Renal cortex interstitium (tissue), 11 donors: ENCODE measurements around the gene CPVL. TPM values are rescaled to one million over a fixed set of nuclear protein-coding genes. Genes with fewer than 3 reads are reported as not detected.

Experiments used
- DNase-seq, 11 donors: peaks; one replicate each; pipeline ENCODE4 v3.0.0-alpha.2; 2013; ENCODE audit warnings: low read depth in 9 of 11, low spot score in 4 of 11; ENCODE audit errors: extremely low read depth in 1 of 11
- polyA plus RNA-seq, 3 donors: library from polyadenylated mRNA; unstranded; fragments of 120-200 nt; gene quantifications; one replicate each; pipeline ENCODE4 v1.2.1, GENCODE V29; 2013; ENCODE audit not compliant: insufficient read length in 3 of 3

Gene CPVL
- polyA plus RNA-seq, 3 donors: 51.6 to 56.7 (median 51.6) TPM

DNA sequence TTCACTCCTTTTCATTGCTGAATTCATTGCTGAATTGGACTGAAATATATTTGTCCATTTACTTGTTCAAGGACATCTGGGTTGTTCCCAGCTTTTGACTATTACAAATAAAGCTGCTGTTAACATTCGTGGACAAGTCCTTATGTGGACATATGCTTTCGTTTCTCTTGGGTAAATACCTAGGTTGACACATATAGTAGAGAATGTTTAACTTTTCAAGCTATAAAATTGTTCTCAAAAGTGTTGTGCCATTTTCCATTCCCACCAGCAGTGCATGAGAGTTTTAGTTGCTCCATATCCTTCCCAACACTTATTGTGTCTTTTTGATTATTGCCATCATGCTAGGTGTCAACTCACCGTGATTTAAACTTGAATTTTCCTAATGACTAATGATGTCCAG is 17.5 kb upstream of the CPVL start:
- no peak for DNase-seq

GRCh38 chr7:29162577-29162976 is 16.2 kb upstream of the CPVL start:
- DNase-seq: no peak

DNA sequence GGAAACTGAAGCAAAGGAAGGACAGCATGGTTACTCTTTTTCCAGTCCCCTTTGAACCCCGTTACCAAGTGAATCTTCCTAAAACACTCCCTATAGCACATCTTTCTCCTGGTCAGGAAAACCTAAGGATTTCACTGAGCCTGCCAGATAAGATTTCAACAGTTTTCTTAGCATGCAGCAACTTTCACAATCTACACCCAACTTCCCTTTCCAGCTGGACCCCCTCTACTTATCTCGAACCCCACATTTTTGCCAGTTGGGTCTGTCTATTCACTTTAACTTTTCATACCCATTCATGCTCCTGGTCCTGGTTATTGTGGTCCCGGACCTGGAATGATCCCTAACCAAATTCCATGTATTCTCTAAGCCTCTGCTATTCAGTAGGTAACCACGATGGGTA is 14.9 kb upstream of the CPVL start:
- no peak for DNase-seq

GRCh38 chr7:29160080-29160479 is 13.7 kb upstream of the CPVL start:
- DNase-seq: no peak

DNA sequence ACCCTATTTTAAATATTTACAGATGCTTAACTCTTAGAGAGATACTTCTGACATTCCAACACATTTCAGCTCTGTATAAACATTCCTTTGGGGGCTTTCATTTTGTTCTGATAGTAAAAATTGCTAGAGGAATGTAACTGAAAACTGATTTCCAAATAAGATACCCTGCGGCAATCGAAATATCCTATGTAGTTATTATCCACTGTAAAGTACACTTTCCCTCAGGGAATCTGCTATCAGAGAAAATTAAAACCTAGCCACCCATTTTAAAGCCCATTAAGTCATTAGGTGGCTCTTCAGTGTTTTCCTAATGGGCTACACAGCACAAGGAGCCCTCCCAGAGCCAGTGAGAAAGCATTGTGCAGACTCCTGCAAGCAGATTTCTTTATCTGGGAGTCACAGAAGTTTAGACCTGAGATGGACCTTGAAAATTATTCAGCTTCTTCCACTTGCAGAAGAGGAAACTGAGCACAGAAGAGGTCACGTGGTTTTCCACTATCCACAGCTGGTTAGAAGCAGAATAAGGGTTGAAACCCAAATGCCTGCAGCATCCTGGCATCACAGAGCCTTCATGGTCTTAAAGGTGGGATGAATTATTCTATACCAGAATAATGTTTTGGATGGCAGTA is 12.6 kb upstream of the CPVL start:
- DNase-seq: no peak

- no peak for DNase-seq
Observed at GRCh38 chr7:29156907-29157452, 10.6 kb upstream of the CPVL start.

- DNase-seq: no peak
Observed at GRCh38 chr7:29154076-29154475, 7.7 kb upstream of the CPVL start.

DNA sequence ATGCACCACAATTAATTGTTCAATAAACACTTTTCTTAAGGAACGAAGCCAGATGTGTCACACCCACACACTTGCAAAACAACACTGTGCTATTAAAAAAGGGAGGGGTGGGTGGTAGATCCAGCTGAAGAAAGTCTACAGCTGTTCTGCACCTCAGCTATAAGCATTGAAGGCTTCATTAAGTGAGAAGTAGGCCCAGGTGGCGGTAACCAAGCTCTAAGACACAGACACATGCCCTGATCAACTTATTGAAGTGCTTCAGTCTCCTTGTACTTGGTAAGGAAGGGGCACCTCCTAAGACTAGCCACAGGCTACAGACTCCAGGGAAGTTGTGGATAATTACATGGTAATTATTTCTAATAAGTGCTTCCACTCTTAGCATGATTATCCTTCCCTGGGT is 4.5 kb upstream of the CPVL start:
- DNase-seq: no peak

DNA sequence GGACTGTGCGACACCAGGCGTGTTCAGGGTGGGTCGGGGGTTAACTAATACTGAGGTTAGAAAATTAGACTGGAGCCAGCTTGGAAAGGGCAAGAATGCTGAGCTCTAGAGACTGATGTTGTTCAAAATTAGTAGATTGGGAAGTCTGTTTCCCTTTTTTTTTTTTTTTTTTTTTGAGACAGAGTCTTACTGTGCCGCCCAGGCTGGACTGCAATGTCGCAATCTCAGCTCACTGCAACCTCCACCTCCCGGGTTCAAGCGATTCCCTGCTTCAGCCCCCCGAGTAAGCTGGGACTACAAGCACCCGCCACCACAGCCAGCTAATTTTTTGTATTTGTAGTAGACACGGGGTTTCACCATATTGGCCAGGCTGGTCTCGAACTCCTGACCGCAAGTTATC is 2.7 kb upstream of the CPVL start:
- no peak for DNase-seq

DNA sequence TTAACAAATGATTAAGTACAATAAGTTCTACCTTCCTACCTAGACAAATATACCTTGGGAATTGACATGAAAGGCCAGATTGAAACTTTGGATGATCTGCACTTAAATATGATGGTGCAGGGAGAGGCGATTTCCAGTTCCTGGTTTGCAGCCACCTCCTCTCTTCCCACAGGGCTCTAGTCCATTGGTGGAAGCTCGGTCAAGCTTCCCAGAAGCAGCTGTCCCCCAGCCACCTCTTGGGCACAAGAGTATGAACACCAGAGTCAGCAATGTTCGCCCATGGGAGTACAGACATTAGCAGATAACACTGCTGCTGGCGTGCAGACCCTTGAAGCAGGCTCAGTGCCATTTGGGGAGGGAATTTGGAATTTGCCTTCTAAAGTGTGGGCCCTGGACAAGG is 1.5 kb upstream of the CPVL start:
- no peak for DNase-seq

DNA sequence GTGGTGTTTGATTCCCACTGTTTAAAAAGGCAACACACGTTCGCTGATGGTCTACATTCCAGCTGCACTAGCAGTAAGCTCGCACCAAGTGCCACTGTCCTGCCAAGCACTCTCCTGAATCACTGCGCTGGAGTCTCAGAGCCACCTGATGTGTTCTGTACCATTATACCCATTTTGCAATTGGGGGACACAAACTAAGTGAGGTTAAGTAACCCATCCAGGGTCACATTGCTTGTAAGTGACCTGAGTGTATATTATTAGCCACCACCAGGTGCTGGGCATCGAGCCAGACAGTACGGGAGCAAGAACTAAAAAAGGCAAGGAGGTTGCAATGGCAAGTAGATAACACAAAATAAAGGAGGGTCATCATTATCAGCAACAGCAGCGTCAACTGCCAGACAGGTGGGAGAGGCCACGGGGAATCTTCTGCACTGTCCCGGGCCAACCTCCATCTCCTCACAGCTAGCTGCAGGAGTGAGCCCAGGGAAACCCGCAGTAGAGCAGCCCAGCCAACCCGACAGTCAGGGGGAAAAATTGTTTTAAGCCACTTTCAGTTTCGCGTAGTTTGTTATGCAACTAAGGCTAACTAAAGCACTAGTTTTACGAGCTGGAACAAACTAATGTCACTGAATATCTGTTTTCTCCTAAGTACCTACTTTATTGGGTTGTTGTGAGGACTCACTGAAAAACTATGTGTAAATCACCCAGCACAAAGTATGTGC is 712 bp upstream of the CPVL start:
- peak in 1 of 11 donors; percentile 29 for DNase-seq

- DNase-seq: no peak
Observed at GRCh38 chr7:29145553-29146056, 732 bp downstream of the CPVL start.

DNA sequence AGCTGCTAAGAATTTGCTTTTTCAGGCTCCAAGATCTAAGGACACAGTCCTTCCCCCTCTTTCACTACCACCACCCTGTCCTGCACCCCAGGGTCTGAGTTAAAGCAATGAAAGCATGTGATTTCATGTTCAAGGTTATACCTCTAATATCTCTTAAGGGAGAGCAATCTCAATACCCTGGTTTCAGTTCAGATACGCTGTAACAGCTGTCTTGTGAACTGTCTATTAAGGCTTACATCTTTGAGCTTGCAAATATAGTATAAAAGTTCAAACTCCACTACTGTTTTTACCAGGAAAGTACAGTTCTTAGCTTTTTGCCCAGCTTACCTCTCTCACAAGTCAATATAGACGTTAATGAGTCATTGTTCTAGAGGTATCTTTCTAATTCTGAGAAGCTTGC is 2.6 kb downstream of the CPVL start:
- no peak for DNase-seq

- DNase-seq: peak in 3 of 11 donors; percentile 25 to 57 (median 37)
Observed at GRCh38 chr7:29142021-29142727, 4.2 kb downstream of the CPVL start.

GRCh38 chr7:29140873-29141468 is 5.4 kb downstream of the CPVL start:
- no peak for DNase-seq

- no peak for DNase-seq
Observed at GRCh38 chr7:29139796-29140195, 6.5 kb downstream of the CPVL start.

- no peak for DNase-seq
Observed at GRCh38 chr7:29139191-29139590, 7.1 kb downstream of the CPVL start.

- no peak for DNase-seq
Observed at GRCh38 chr7:29138588-29138987, 7.7 kb downstream of the CPVL start.

GRCh38 chr7:29135846-29136245 is 10.5 kb downstream of the CPVL start:
- DNase-seq: no peak

GRCh38 chr7:29132980-29133379 is 13.4 kb downstream of the CPVL start:
- no peak for DNase-seq
